A673 (cell line): ENCODE results near the gene MBNL2.

Experiments
- CTCF ChIP-seq: fragments of 300-800, 200-600 bp; sonication (generic); conservative IDR thresholded peaks from 2 replicates; pipeline ENCODE4 v1.5.1; 2017; ENCODE audit warnings: low read depth, mild to moderate bottlenecking, antibody characterized with exemption, low read length, moderate library complexity, mixed read lengths
- EZH2 ChIP-seq: fragments of 200-600 bp; sonication (generic); IDR thresholded peaks from 2 replicates; pipeline ENCODE4 v1.6.1; 2017; ENCODE audit warnings: borderline replicate concordance, low read depth, mild to moderate bottlenecking, mixed read lengths, antibody characterized with exemption, low read length; ENCODE audit not compliant: poor library complexity, severe bottlenecking

DNA sequence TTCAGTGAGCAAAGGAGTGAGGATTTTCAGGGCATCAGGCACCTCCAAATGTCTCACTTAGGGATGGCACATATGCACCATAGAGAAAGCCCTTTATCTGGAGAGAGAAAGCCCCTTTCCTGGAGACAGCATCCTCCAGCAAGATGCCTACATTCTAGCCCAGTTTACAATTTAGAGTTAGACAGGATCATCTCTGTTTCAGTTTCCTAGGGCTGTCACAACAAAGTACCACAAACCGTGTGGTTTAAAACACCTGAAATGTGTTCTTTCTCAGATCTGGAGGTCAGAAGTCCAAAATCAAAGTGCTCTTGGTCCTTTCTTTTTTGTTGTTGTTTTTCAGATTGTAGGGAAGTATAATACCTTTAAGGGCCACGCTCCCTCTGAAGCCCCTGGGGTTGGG, 61.8 kb downstream of the MBNL2 start:
- TF ChIP-seq CTCF (no peak), EZH2 (no peak)
